Activated T-cell treated with anti-CD3 and anti-CD28 coated beads for 4 hours (primary cell): Measurements from ENCODE around the gene CRIM1.
"Not testable (repeated sequence)": the region's sequence is repeated elsewhere in the genome, so short reads cannot be mapped to it uniquely, and the experiment has no call there.

Experiments used
- DNase-seq: peaks from one replicate; pipeline ENCODE4 v3.0.0-alpha.2; 2020

CRIM1 gene

GRCh38 chr2:36355890-36356297 is 316 bp downstream of the CRIM1 start:
- DNase-seq = no peak

- no peak for DNase-seq
Measured at GRCh38 chr2:36356298-36356989, 866 bp downstream of the CRIM1 start.

- DNase-seq = no peak
Measured at GRCh38 chr2:36356990-36357846, 1.6 kb downstream of the CRIM1 start.

GRCh38 chr2:36357847-36358659 is 2.5 kb downstream of the CRIM1 start:
- no peak for DNase-seq

GRCh38 chr2:36359067-36359466 is 3.5 kb downstream of the CRIM1 start:
- DNase-seq = no peak

GRCh38 chr2:36360063-36360462 is 4.5 kb downstream of the CRIM1 start:
- DNase-seq = no peak

- no peak for DNase-seq
Measured at GRCh38 chr2:36360834-36361233, 5.3 kb downstream of the CRIM1 start.

- DNase-seq = no peak
Measured at GRCh38 chr2:36361396-36361795, 5.8 kb downstream of the CRIM1 start.

GRCh38 chr2:36362291-36362690 is 6.7 kb downstream of the CRIM1 start:
- no peak for DNase-seq

- DNase-seq = not testable (repeated sequence)
Measured at GRCh38 chr2:36363085-36363484, 7.5 kb downstream of the CRIM1 start.

GRCh38 chr2:36366491-36367120 is 11.0 kb downstream of the CRIM1 start:
- no peak for DNase-seq

GRCh38 chr2:36367486-36367885 is 11.9 kb downstream of the CRIM1 start:
- no peak for DNase-seq

- DNase-seq = no peak
Measured at GRCh38 chr2:36367895-36368353, 12.3 kb downstream of the CRIM1 start.

- DNase-seq = no peak
Measured at GRCh38 chr2:36368438-36368837, 12.9 kb downstream of the CRIM1 start.

GRCh38 chr2:36369163-36369562 is 13.6 kb downstream of the CRIM1 start:
- DNase-seq = no peak

GRCh38 chr2:36369716-36370115 is 14.1 kb downstream of the CRIM1 start:
- no peak for DNase-seq

- DNase-seq = no peak
Measured at GRCh38 chr2:36370281-36370680, 14.7 kb downstream of the CRIM1 start.

- no peak for DNase-seq
Measured at GRCh38 chr2:36371070-36371874, 15.7 kb downstream of the CRIM1 start.

- DNase-seq = no peak
Measured at GRCh38 chr2:36371928-36372391, 16.4 kb downstream of the CRIM1 start.

- no peak for DNase-seq
Measured at GRCh38 chr2:36373149-36373926, 17.8 kb downstream of the CRIM1 start.

- DNase-seq = no peak
Measured at GRCh38 chr2:36374585-36374984, 19.0 kb downstream of the CRIM1 start.
